CD4-positive, alpha-beta memory T cell (primary cell): ENCODE data around the gene ITIH4. TPM values are rescaled to one million over a fixed set of nuclear protein-coding genes. Genes with fewer than 3 reads are reported as not detected.
A peak's percentile ranks its signal among the peaks of the same experiment; 100 is the strongest.

ENCODE experiments used
- CTCF ChIA-PET: fragments of 350-600 bp; sonication (Branson Sonifier 250); formaldehyde crosslinking; loops from one replicate; lab custom pipeline; 2021; ENCODE audit warnings: inconsistent platforms; ENCODE audit not compliant: partially characterized antibody; lab: Charles Lee
- POLR2A ChIA-PET: fragments of 350-600 bp; sonication (Branson Sonifier 250); formaldehyde crosslinking; loops from one replicate; lab custom pipeline; 2021; ENCODE audit not compliant: partially characterized antibody; lab: Charles Lee
- DNase-seq, 5 donors: peaks; one replicate each; pipeline versions ENCODE4 v3.0.0 to v3.0.0-alpha.2; 2020 to 2022; ENCODE audit warnings: mixed read lengths in 1 of 5
- H3K27ac ChIP-seq: one replicate; pipeline ENCODE4 v1.7.0; 2013; ENCODE audit warnings: low read depth, low read length
- H3K27me3 ChIP-seq: 2 replicates; pipeline ENCODE4 v1.7.0; 2013; ENCODE audit warnings: mild to moderate bottlenecking, low read length, moderate library complexity; ENCODE audit not compliant: insufficient read depth
- H3K36me3 ChIP-seq: 2 replicates; pipeline ENCODE4 v1.7.0; 2013; ENCODE audit warnings: mild to moderate bottlenecking, low read length, moderate library complexity; ENCODE audit not compliant: insufficient read depth
- H3K4me1 ChIP-seq: 2 replicates; pipeline ENCODE4 v1.7.0; 2013; ENCODE audit warnings: mild to moderate bottlenecking, low read length, moderate library complexity; ENCODE audit not compliant: insufficient read depth
- H3K4me3 ChIP-seq, 2 donors: one replicate each; pipeline ENCODE4 v1.7.0; 2013; ENCODE audit warnings: low read length in 2 of 2, mild to moderate bottlenecking in 1 of 2
- H3K9me3 ChIP-seq, 2 donors: one replicate each; pipeline ENCODE4 v1.7.0; 2013; ENCODE audit warnings: low read length in 2 of 2, control low read depth in 1 of 2; ENCODE audit not compliant: control insufficient read depth in 1 of 2
- H3K27ac Mint-ChIP-seq, 7 donors: one replicate each; pipeline ENCODE4 v1.8.0; 2020 to 2021; ENCODE audit warnings: mixed read lengths in 7 of 7, mild to moderate bottlenecking in 6 of 7, inconsistent platforms in 3 of 7, moderate library complexity in 3 of 7
- H3K27me3 Mint-ChIP-seq, 2 donors: one replicate each; pipeline ENCODE4 v1.8.0; 2020 to 2021; ENCODE audit warnings: mixed read lengths in 2 of 2
- H3K36me3 Mint-ChIP-seq, 2 donors: one replicate each; pipeline ENCODE4 v1.8.0; 2020 to 2021; ENCODE audit warnings: mixed read lengths in 2 of 2, inconsistent platforms in 1 of 2, mild to moderate bottlenecking in 1 of 2
- H3K4me1 Mint-ChIP-seq, 4 donors: one replicate each; pipeline ENCODE4 v1.8.0; 2020 to 2021; ENCODE audit warnings: mixed read lengths in 4 of 4, mild to moderate bottlenecking in 1 of 4
- H3K4me3 Mint-ChIP-seq, 8 donors: one replicate each; pipeline ENCODE4 v1.8.0; 2020 to 2021; ENCODE audit warnings: mixed read lengths in 8 of 8, mild to moderate bottlenecking in 7 of 8, moderate library complexity in 6 of 8, inconsistent platforms in 3 of 8
- H3K9me3 Mint-ChIP-seq, 8 donors: one replicate each; pipeline ENCODE4 v1.8.0; 2020 to 2021; ENCODE audit warnings: mixed read lengths in 8 of 8, mild to moderate bottlenecking in 5 of 8, inconsistent platforms in 3 of 8, moderate library complexity in 1 of 8
- intact Hi-C: fragments of 100-400 bp; cut with micrococcal nuclease; formaldehyde crosslinking; loops from one replicate; pipeline ENCODE4 v1.15.1; 2023
- polyA plus RNA-seq, 2 donors: library from polyadenylated mRNA; unstranded; fragments of 300-500 nt; fragmentation: Illumina TruSeq; gene quantifications; one replicate each; pipeline ENCODE4 v1.2.3, GENCODE V29; 2021
- total RNA-seq, 2 experiments: library from RNA; stranded (reverse); gene quantifications; one replicate each; pipeline ENCODE4 v1.2.3, GENCODE V29; 2021

Gene ITIH4
- total RNA-seq: 10 to 100 TPM; 50.5 to 50.7 TPM
- 1 to 10 TPM in 1 of 2 donors, under 1 TPM in 1; 0.07 to 1.6 TPM for polyA plus RNA-seq

GRCh38 chr3:52830535-52831258, at the start of gene ITIH4:
Gene ITIH4, minus strand, starts transcription at chr3:52830672. Its CDS starts 30 bp downstream, at chr3:52830642.
- Histone ChIP-seq H3K36me3 (no peaks in the 10 kb centered on the region), H3K27me3 (no peaks in the 10 kb centered on the region), H3K4me3 (no peak within 1 kb of the TSS), H3K27ac (no peak within 1 kb of the TSS), H3K4me1 (no peaks in the 10 kb centered on the region), H3K9me3 (no peaks in the 10 kb centered on the region)
- H3K27me3 Mint-ChIP-seq: no peaks in the 10 kb centered on the region
- H3K9me3 Mint-ChIP-seq: no peaks in the 10 kb centered on the region
- ChIA-PET POLR2A (no interaction called here), CTCF (no interaction called here)
- intact Hi-C loops: no loop called here
- DNase-seq: no peak
- peak within 1 kb of the TSS in 2 of 7 donors; percentile 11 to 46 for H3K27ac Mint-ChIP-seq
- H3K4me3 Mint-ChIP-seq: no peak within 1 kb of the TSS
- H3K36me3 Mint-ChIP-seq: peaks cover 5 to 8% of the 10 kb centered on the region in 2 donors
- H3K4me1 Mint-ChIP-seq: peaks cover 0 to 1% (median 0%) of the 10 kb centered on the region in 4 donors

- peaks cover 30 to 33% of the 10 kb centered on the region in 2 donors for H3K36me3 Mint-ChIP-seq
- POLR2A ChIA-PET: no interaction called here
Measured at GRCh38 chr3:52880047-52880446, 49.6 kb upstream of the ITIH4 start.

GRCh38 chr3:52879581-52879980, 49.1 kb upstream of the ITIH4 start:
- Mint-ChIP-seq H3K9me3 (no peaks in the 10 kb centered on the region), H3K36me3 (peaks cover 26 to 29% of the 10 kb centered on the region in 2 donors), H3K4me3 (no peak overlapping the region), H3K27ac (peak overlapping the region in 1 of 7 donors; percentile 35), H3K27me3 (no peaks in the 10 kb centered on the region), H3K4me1 (peaks cover 14 to 45% (median 30%) of the 10 kb centered on the region in 4 donors)
- H3K27ac ChIP-seq: no peak overlapping the region
- ChIA-PET CTCF (interaction anchor here (0.6 to 2.4 kb wide), 2 partner anchors 14 to 1356 kb away, joined by 3 to 11 read pairs; no protein-coding TSS in a partner anchor), POLR2A (no interaction called here)
- no peaks in the 10 kb centered on the region for H3K27me3 ChIP-seq
- H3K36me3 ChIP-seq: peaks cover 7% of the 10 kb centered on the region
- no peak for DNase-seq
- no peaks in the 10 kb centered on the region for H3K9me3 ChIP-seq
- intact Hi-C loops: no loop called here
- peaks cover 15% of the 10 kb centered on the region for H3K4me1 ChIP-seq
- H3K4me3 ChIP-seq: no peak overlapping the region

More at GRCh38 chr3:52880047-52880446, 49.6 kb upstream of the ITIH4 start:
- no peaks in the 10 kb centered on the region for H3K27me3 ChIP-seq
- no peaks in the 10 kb centered on the region for H3K27me3 Mint-ChIP-seq
- H3K4me3 Mint-ChIP-seq: no peak overlapping the region
- peaks cover 7% of the 10 kb centered on the region for H3K36me3 ChIP-seq
- peaks cover 13 to 41% (median 26%) of the 10 kb centered on the region in 4 donors for H3K4me1 Mint-ChIP-seq
- CTCF ChIA-PET: interaction anchor here (2.4 kb wide), 1 partner anchor 13 kb away, joined by 11 read pairs; no protein-coding TSS in a partner anchor
- intact Hi-C loops: no loop called here
- H3K27ac Mint-ChIP-seq: no peak overlapping the region
- H3K4me3 ChIP-seq: no peak overlapping the region
- no peak for DNase-seq
- peaks cover 12% of the 10 kb centered on the region for H3K4me1 ChIP-seq
- no peaks in the 10 kb centered on the region for H3K9me3 Mint-ChIP-seq
- no peak overlapping the region for H3K27ac ChIP-seq
- no peaks in the 10 kb centered on the region for H3K9me3 ChIP-seq

DNA sequence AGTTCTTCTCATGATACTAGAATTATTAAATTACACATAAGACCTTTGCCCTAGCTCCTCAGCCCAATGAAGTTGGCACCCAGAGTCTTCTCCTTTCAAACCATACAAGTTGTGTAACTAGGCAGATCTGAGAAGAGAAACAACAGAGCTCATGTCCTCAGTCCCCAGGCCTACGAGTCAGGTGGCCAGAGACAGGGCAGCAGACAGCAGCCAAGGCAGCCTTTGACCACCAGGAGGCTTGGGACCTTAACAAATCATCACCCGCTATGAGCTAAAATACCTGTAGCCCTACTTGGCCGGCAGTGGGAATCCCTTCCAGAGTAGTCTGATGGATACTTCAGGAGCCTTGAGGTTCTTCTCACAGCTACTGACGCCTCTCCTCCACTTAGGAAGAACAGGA, 48.6 kb upstream of the ITIH4 start:
- intact Hi-C loops: no loop called here
- peaks cover 19% of the 10 kb centered on the region for H3K4me1 ChIP-seq
- H3K4me3 Mint-ChIP-seq: no peak overlapping the region
- peak overlapping the region in 1 of 7 donors; percentile 43 for H3K27ac Mint-ChIP-seq
- peaks cover 23 to 29% of the 10 kb centered on the region in 2 donors for H3K36me3 Mint-ChIP-seq
- H3K27ac ChIP-seq: no peak overlapping the region
- H3K27me3 ChIP-seq: no peaks in the 10 kb centered on the region
- no peak overlapping the region for H3K4me3 ChIP-seq
- H3K4me1 Mint-ChIP-seq: peaks cover 18 to 49% (median 34%) of the 10 kb centered on the region in 4 donors
- ChIA-PET POLR2A (no interaction called here), CTCF (interaction anchor here (0.6 to 2.4 kb wide), 2 partner anchors 14 to 1356 kb away, joined by 3 to 11 read pairs; no protein-coding TSS in a partner anchor)
- H3K27me3 Mint-ChIP-seq: no peaks in the 10 kb centered on the region
- no peak for DNase-seq
- H3K9me3 Mint-ChIP-seq: no peaks in the 10 kb centered on the region
- peaks cover 7% of the 10 kb centered on the region for H3K36me3 ChIP-seq
- no peaks in the 10 kb centered on the region for H3K9me3 ChIP-seq

DNA sequence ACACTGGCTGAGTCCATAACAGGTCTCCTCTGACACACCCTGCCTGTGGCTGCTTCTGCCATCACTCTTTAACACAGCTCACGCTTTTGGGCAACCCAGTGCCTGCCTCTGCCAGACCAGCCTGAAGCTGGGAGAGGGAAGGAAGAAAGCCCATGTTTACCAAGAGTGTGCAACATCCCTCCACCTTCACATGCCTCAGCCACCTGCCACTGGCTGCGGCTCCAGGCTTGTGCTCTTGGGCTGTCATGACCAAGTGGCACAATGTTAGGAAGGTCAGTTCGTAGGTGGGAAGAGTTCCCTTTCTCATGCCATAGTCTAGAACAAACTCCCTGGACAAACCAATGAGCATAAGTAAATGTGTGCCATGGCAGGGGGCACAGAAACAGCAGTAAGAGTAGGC, 46.6 kb upstream of the ITIH4 start:
- H3K4me3 ChIP-seq: no peak overlapping the region
- intact Hi-C loops: no loop called here
- no peak overlapping the region for H3K27ac ChIP-seq
- H3K4me3 Mint-ChIP-seq: no peak overlapping the region
- ChIA-PET POLR2A (no interaction called here), CTCF (no interaction called here)
- no peak for DNase-seq
- H3K9me3 Mint-ChIP-seq: no peaks in the 10 kb centered on the region
- H3K9me3 ChIP-seq: no peaks in the 10 kb centered on the region
- peaks cover 7% of the 10 kb centered on the region for H3K36me3 ChIP-seq
- peaks cover 21% of the 10 kb centered on the region for H3K4me1 ChIP-seq
- peaks cover 23 to 54% (median 38%) of the 10 kb centered on the region in 4 donors for H3K4me1 Mint-ChIP-seq
- no peaks in the 10 kb centered on the region for H3K27me3 ChIP-seq
- no peaks in the 10 kb centered on the region for H3K27me3 Mint-ChIP-seq
- H3K36me3 Mint-ChIP-seq: peaks cover 17 to 21% of the 10 kb centered on the region in 2 donors
- no peak overlapping the region for H3K27ac Mint-ChIP-seq

GRCh38 chr3:52874864-52875587, 44.6 kb upstream of the ITIH4 start:
- Mint-ChIP-seq H3K4me3 (peak overlapping the region in 3 of 8 donors; percentile 30 to 47 (median 40)), H3K27ac (peak overlapping the region in 3 of 7 donors; percentile 38 to 64 (median 60)), H3K4me1 (peaks cover 27 to 59% (median 42%) of the 10 kb centered on the region in 4 donors), H3K36me3 (peaks cover 18 to 20% of the 10 kb centered on the region in 2 donors), H3K9me3 (no peaks in the 10 kb centered on the region), H3K27me3 (no peaks in the 10 kb centered on the region)
- POLR2A ChIA-PET: no interaction called here
- Histone ChIP-seq H3K27me3 (no peaks in the 10 kb centered on the region), H3K4me3 (no peak overlapping the region), H3K9me3 (no peaks in the 10 kb centered on the region), H3K4me1 (peaks cover 21% of the 10 kb centered on the region), H3K27ac (no peak overlapping the region), H3K36me3 (peaks cover 7% of the 10 kb centered on the region)
- CTCF ChIA-PET: no interaction called here
- no peak for DNase-seq
- intact Hi-C loops: no loop called here

GRCh38 chr3:52874160-52874701, 43.8 kb upstream of the ITIH4 start:
- Mint-ChIP-seq H3K27me3 (no peaks in the 10 kb centered on the region), H3K4me3 (no peak overlapping the region), H3K9me3 (no peaks in the 10 kb centered on the region), H3K36me3 (peaks cover 16 to 21% of the 10 kb centered on the region in 2 donors), H3K27ac (peak overlapping the region in 2 of 7 donors; percentile 22 to 56), H3K4me1 (peaks cover 27 to 59% (median 40%) of the 10 kb centered on the region in 4 donors)
- ChIA-PET POLR2A (interaction anchor here (0.8 kb wide), 1 partner anchor 15 kb away, joined by 3 read pairs; no protein-coding TSS in a partner anchor), CTCF (no interaction called here)
- no peaks in the 10 kb centered on the region for H3K9me3 ChIP-seq
- peaks cover 3% of the 10 kb centered on the region for H3K36me3 ChIP-seq
- H3K4me3 ChIP-seq: no peak overlapping the region
- no peak overlapping the region for H3K27ac ChIP-seq
- H3K4me1 ChIP-seq: peaks cover 21% of the 10 kb centered on the region
- intact Hi-C loops: no loop called here
- H3K27me3 ChIP-seq: no peaks in the 10 kb centered on the region
- no peak for DNase-seq
